COLO829 (cell line): Measurements from ENCODE around the gene ZNF141.
"Not testable (repeated sequence)": the region's sequence is repeated elsewhere in the genome, so short reads cannot be mapped to it uniquely, and the experiment has no call there.

Source experiments
- DNase-seq: peaks from one replicate; pipeline ENCODE4 v3.0.0; 2012; ENCODE audit warnings: low spot score

Gene ZNF141

DNA sequence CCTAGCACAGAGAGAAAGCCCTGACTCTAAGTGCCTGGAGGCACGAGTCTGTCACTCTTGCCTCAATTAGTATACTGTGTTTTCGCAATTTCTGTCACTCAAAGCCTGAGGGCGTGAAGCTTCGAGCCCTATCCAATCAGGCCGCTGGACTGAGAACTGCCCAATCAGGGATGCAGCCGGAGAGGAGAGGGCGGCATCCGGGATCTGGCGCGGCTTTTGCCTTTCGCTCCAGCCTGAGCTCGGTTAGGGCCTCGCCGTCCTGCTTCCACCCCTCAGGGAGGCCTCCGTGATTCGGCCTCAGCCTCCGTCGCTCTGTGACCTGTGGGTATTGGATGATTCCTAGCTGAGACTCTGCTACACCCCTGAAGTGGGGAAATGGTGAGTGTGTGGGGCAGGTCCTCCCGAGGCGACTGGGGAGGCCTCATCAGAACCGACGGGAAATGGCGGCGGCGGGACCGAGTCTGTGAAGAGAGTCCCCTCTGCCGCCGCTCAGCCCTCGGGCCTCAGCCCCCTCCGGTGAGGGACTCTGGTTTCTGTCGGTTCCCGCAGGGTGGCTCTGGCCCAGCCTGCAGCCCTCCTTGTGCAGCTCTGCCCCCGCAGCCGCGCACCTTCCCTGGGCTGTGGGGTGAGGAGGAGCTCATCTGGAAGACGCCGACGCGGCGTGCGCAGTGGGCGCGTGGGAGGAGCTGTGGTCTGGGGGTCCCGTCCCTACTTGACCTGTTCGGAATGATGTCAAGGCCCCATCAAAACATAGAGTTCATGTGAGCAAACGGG, 48.5 kb downstream of the ZNF141 start:
- DNase-seq = no peak

DNA sequence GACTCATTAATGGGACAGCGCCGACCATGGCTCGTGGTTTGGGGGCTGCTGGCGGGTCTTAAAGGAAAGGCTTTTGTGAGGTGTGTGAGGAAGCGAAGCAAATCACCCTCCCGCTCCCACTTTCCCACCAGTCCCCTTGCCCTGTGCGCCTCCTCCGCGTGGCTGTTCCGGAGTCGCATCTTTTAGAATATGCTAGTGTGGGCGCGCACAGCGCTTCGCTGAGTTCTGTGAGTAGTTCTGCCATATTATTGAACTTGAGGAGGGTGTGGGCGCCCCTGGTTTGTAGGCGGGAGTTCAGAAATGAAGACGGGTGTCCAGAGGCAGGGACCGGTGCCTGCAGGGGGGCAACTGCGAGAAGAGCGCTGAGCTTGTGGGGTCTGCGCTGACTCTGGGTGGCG, 49.1 kb downstream of the ZNF141 start:
- no peak for DNase-seq

DNA sequence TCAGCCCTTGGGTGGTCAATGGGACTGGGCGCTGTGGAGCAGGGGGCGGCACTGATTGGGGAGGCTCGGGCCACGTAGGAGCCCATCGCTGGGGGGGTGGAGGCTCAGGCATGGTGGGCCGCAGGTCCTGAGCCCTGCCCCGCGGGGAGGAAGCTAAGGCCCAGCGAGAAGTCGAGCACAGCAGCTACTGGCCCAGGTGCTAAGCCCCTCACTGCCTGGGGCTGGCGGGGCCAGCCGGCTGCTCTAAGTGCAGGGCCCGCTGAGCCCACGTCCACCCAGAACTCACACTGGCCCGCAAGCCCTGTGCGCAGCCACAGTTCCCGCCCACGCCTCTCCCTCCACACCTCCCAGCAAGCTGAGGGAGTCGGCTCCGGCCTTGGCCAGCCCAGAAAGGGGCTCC, 66.4 kb downstream of the ZNF141 start:
- DNase-seq = no peak

DNA sequence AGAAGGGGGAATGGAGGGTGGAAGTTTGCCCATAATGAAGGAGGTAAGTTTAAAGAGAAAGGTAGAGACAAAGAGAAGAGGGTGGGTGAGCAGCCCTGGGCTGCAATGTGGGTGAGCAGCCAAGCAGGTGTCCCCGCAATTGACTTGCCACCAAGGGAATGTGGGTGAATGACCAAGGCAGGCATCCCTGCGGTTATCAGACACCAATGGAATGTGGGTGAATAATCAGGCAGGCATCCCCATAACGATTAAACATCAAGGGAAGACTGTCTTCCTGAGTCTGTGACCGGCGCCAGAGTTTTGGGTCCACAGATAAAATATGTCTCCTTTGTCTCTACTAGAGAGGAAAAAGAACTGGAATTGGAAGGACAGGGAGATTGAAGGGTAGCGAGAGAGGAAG, 70.7 kb downstream of the ZNF141 start:
- not testable (repeated sequence) for DNase-seq

DNA sequence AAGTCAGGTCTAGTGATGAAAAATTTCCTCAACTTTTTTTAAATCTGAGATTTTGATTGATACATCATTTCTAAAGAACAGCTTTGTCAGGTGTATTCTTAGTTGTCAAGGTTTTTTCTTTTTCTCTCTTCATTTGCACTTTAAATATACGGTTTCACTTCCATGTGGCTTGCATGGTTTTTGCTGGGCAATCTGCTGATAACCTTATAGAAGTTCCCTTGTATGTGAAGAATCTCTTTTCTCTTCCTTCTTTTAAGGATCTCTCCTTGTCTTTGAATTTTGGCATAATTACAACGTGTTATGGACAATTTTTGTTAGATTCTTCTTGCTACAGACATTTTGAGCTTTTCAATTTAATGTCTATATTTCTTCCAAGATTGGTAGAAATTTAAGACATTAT, 85.0 kb downstream of the ZNF141 start:
- no peak for DNase-seq
